Cardiac fibroblast (primary cell): ENCODE results near the gene HSD17B10.
"Not testable (repeated sequence)": the region's sequence is repeated elsewhere in the genome, so short reads cannot be mapped to it uniquely, and the experiment has no call there.

Experiments used
- DNase-seq, 2 donors: peaks; one replicate each; pipeline versions ENCODE4 v3.0.0 to v3.0.0-alpha.2; 2010; ENCODE audit warnings: low read depth in 2 of 2
- H3K4me3 ChIP-seq, 2 donors: replicated peaks in 1 of 2; 1 replicate in 1 of 2; 2 replicates in 1 of 2; pipeline ENCODE4 v1.5.1; 2011; ENCODE audit warnings: low read depth in 2 of 2, low read length in 2 of 2, mild to moderate bottlenecking in 2 of 2, moderate library complexity in 1 of 2
- TF ChIP-seq, protein P1 (sequence below): IDR thresholded peaks from one replicate; pipeline ENCODE4 v1.5.1; 2011; ENCODE audit warnings: low read depth, mild to moderate bottlenecking, low read length, inconsistent platforms

The HSD17B10 gene

DNA sequence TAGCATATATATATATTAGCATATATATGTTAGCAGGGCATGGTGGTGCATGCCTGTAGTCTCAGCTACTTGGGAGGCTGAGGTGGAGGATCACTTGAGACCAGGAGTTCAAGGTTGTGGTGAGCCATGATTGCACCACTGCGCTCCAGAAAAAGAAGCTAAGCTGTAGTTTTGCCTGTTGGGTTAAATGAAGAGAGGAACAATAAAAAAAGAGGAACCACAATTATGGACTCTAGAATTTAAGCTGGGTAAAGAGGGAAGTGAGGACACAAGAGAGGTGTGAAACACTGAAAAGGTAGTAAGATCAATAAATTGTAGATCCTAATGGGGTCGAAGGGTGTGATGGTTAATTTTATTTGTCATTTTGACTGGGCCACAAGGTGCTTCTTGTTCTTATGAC lies 40.5 kb upstream of the HSD17B10 start:
- TF ChIP-seq, protein P1, sequence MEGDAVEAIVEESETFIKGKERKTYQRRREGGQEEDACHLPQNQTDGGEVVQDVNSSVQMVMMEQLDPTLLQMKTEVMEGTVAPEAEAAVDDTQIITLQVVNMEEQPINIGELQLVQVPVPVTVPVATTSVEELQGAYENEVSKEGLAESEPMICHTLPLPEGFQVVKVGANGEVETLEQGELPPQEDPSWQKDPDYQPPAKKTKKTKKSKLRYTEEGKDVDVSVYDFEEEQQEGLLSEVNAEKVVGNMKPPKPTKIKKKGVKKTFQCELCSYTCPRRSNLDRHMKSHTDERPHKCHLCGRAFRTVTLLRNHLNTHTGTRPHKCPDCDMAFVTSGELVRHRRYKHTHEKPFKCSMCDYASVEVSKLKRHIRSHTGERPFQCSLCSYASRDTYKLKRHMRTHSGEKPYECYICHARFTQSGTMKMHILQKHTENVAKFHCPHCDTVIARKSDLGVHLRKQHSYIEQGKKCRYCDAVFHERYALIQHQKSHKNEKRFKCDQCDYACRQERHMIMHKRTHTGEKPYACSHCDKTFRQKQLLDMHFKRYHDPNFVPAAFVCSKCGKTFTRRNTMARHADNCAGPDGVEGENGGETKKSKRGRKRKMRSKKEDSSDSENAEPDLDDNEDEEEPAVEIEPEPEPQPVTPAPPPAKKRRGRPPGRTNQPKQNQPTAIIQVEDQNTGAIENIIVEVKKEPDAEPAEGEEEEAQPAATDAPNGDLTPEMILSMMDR, result no peak
- DNase-seq, result no peak
- H3K4me3 ChIP-seq, result no peak overlapping the region

DNA sequence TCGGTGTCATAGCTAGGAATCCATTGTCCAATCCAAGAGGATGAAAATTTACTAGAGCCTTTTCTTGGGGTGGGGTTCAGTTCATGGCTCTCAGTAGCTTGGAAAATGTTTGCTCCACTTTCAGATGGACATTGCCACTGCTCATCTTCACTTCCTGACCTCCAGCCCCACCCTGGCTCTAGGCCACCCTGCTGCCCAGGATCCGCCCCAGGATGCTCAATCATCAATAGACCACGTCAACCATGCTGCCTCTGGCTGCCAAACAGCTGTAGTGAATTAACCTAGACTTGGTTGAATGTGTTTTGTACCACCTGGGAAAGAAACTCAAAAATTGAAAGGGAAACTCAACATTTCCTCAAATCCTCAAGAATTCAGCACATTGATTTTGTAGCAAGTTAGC lies 37.2 kb upstream of the HSD17B10 start:
- H3K4me3 ChIP-seq, result no peak overlapping the region
- TF ChIP-seq, protein P1, result no peak
- no peak for DNase-seq

GRCh38 chrX:53468659-53469058 lies 34.5 kb upstream of the HSD17B10 start:
- DNase-seq, H3K4me3 ChIP-seq: not testable (repeated sequence)

GRCh38 chrX:53458082-53458481 lies 23.9 kb upstream of the HSD17B10 start:
- no peak overlapping the region for H3K4me3 ChIP-seq
- peak in 1 of 2 donors; percentile 48 for DNase-seq
- TF ChIP-seq, protein P1, result peak; percentile 19

GRCh38 chrX:53456254-53456653 lies 22.1 kb upstream of the HSD17B10 start:
- peak in 1 of 2 donors; percentile 77 for DNase-seq
- no peak overlapping the region for H3K4me3 ChIP-seq
- TF ChIP-seq, protein P1, result no peak

DNA sequence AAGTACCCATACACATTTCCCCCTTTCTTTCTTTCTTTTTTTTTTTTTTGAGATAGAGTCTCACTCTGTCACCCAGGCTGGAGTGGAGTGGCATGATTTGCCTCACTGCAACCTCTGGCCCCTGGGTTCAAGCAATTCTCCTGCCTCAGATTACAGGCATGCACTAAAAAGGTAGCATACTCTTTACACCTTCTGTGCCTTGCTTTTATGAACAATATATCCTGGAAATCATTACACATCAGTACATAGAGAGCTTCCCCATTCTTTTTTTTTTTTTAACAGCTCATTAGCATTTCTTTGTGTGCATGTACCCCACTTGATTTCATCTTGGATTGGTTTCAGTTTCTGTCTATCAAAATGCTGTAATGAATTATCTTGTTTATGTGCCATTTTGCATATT lies 18.6 kb upstream of the HSD17B10 start:
- TF ChIP-seq, protein P1, result no peak
- no peak for DNase-seq
- H3K4me3 ChIP-seq, result no peak overlapping the region

DNA sequence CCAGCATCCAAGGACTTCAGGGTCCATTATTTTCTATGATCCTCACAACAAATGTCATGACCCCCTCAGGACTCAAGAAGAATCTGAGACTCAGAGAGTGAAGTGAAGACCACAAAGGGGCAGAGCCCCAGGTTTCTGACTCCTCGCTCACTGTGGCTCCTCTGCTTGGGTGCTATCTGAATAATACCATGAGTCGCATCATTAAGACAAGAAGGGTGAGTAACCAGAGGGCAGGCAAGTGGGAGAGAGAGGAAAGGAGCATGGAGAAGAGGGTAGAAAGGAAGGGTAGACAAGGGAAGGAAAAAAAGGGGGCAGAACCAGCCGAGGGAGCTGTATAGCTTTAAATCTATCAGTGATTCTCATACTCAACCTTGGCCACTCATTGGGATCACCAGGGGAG lies 15.5 kb upstream of the HSD17B10 start:
- H3K4me3 ChIP-seq, result no peak overlapping the region
- TF ChIP-seq, protein P1, result no peak
- no peak for DNase-seq

- DNase-seq, result no peak
- no peak overlapping the region for H3K4me3 ChIP-seq
- TF ChIP-seq, protein P1, result no peak
These were observed 13.3 kb upstream of the HSD17B10 start for GRCh38 chrX:53447441-53447840.
